C4-2B (cell line): ENCODE results near the gene CACNA2D3.
A peak's percentile ranks its signal among the peaks of the same experiment; 100 is the strongest.

Experiments
- CTCF ChIP-seq: fragments of 450-650 bp; conservative IDR thresholded peaks from 2 replicates; pipeline ENCODE4 v1.5.1; 2017; ENCODE audit warnings: mild to moderate bottlenecking
- ZFX ChIP-seq: fragments of 450-650 bp; IDR thresholded peaks from 2 replicates; pipeline ENCODE4 v1.6.1; 2017

GRCh38 chr3:54999159-54999558 is 876.8 kb downstream of the CACNA2D3 start:
- TF ChIP-seq CTCF = peak; percentile 34
- TF ChIP-seq ZFX = no peak
